CD1c-positive myeloid dendritic cell (primary cell): ENCODE data around the gene EPM2AIP1.
"Not testable (repeated sequence)": the region's sequence is repeated elsewhere in the genome, so short reads cannot be mapped to it uniquely, and the experiment has no call there.

Source experiments
- DNase-seq: peaks from one replicate; pipeline ENCODE4 v3.0.0-alpha.2; 2016; ENCODE audit errors: extremely low spot score

EPM2AIP1 gene

GRCh38 chr3:36993326-36994283 lies 674 bp upstream of the EPM2AIP1 start, which contains the start of gene MLH1:
MLH1 (plus strand) TSS chr3:36993518; CDS start chr3:36993548, 30 bp downstream.
- peak; percentile 100 for DNase-seq

GRCh38 chr3:36991923-36992805 lies 767 bp downstream of the EPM2AIP1 start:
- peak; percentile 24 for DNase-seq

- no peak for DNase-seq
These were observed 1.8 kb downstream of the EPM2AIP1 start for GRCh38 chr3:36991147-36991546.

GRCh38 chr3:36989568-36989967 lies 3.4 kb downstream of the EPM2AIP1 start:
- DNase-seq: no peak

- DNase-seq: peak; percentile 72
These were observed 3.9 kb downstream of the EPM2AIP1 start for GRCh38 chr3:36989005-36989404.

- no peak for DNase-seq
These were observed 4.6 kb downstream of the EPM2AIP1 start for GRCh38 chr3:36988356-36988755.

GRCh38 chr3:36981006-36981405 lies 11.9 kb downstream of the EPM2AIP1 start:
- no peak for DNase-seq

GRCh38 chr3:36973139-36973538 lies 19.8 kb downstream of the EPM2AIP1 start:
- DNase-seq: no peak

GRCh38 chr3:36972163-36972562 lies 20.8 kb downstream of the EPM2AIP1 start:
- DNase-seq: no peak

- peak; percentile 85 for DNase-seq
These were observed 23.1 kb downstream of the EPM2AIP1 start for GRCh38 chr3:36969540-36970432.

- no peak for DNase-seq
These were observed 23.8 kb downstream of the EPM2AIP1 start for GRCh38 chr3:36969085-36969484.

GRCh38 chr3:36965440-36965839 lies 27.5 kb downstream of the EPM2AIP1 start:
- no peak for DNase-seq

GRCh38 chr3:36964817-36965216 lies 28.1 kb downstream of the EPM2AIP1 start:
- DNase-seq: peak; percentile 23

GRCh38 chr3:36964331-36964730 lies 28.6 kb downstream of the EPM2AIP1 start:
- no peak for DNase-seq

GRCh38 chr3:36963008-36963407 lies 29.9 kb downstream of the EPM2AIP1 start:
- DNase-seq: not testable (repeated sequence)

- no peak for DNase-seq
These were observed 32.4 kb downstream of the EPM2AIP1 start for GRCh38 chr3:36960502-36960901.

GRCh38 chr3:36959821-36960220 lies 33.1 kb downstream of the EPM2AIP1 start:
- no peak for DNase-seq

- peak; percentile 40 for DNase-seq
These were observed 34.9 kb downstream of the EPM2AIP1 start for GRCh38 chr3:36957862-36958686.

- no peak for DNase-seq
These were observed 35.9 kb downstream of the EPM2AIP1 start for GRCh38 chr3:36957063-36957462.

- no peak for DNase-seq
These were observed 36.8 kb downstream of the EPM2AIP1 start for GRCh38 chr3:36956155-36956554.
